GM19240 (cell line): ENCODE results near the gene TM9SF4.
"Not testable (repeated sequence)": the region's sequence is repeated elsewhere in the genome, so short reads cannot be mapped to it uniquely, and the experiment has no call there.

Source experiments
- DNase-seq: peaks from one replicate; pipeline ENCODE4 v3.0.0; 2011; ENCODE audit warnings: low spot score; ENCODE audit not compliant: insufficient read length

The TM9SF4 gene

DNA sequence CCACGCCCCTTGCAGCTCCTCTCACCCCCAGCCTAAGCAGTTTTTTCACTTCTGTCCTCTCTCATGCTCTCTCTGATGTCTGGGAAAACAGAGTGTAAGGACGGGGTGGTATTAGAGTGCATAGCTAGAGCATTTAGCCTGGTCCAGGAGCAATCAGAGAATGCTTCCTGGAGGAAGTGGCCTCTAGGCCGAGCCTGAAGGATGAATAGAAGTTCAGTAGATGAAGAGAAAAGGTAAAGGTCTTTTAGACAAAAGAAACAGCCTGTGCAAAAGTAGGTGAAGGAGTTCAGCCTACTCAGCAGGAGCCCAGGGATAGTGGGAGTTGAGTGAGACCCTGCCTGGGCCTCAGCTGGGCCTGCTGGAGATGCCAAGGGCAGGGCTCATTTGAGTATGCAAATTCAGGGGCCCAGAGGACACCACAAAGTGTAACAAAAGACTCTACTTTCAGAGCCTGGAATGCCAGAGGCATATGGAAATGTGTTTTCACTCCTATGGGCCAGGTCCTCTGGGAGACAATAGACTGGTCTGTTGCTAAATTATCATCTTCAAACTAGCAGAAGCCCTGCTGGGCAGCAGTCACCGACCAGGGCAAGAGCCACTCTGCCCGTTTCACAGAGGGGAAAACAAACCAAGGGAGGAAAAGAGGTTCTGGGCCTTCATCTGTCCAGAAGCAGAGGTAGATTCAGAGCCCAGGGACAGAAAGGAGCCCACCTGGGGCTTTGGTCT, 19.7 kb upstream of the TM9SF4 start:
- DNase-seq, result no peak

DNA sequence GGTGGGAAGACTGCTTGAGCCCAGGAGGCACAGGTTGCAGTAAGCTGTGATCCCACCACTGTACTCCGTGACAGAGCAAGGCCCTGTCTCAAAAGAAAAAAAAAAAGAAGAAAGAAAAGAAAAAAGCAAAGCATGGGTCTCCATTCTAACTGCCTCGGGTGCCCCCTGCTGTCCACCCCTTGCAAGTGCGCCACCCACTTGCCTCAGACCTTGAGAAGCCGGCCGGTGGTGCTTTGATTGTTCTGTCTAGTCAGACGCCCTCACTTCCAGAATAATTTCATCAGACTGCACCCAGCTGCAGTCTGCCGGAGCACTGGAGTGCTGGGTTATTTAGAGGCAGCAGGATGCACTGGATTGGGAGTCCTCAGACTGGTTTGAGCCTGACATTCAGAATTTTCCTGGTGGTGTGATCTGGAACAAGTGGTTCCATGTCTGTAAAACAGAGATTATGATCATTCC, 17.6 kb upstream of the TM9SF4 start:
- DNase-seq, result peak; percentile 71

GRCh38 chr20:32098786-32099185, 10.7 kb upstream of the TM9SF4 start:
- no peak for DNase-seq

GRCh38 chr20:32108814-32109391, 611 bp upstream of the TM9SF4 start:
- no peak for DNase-seq

GRCh38 chr20:32110173-32110704, 725 bp downstream of the TM9SF4 start:
- no peak for DNase-seq

GRCh38 chr20:32110727-32111126, 1.2 kb downstream of the TM9SF4 start:
- no peak for DNase-seq

DNA sequence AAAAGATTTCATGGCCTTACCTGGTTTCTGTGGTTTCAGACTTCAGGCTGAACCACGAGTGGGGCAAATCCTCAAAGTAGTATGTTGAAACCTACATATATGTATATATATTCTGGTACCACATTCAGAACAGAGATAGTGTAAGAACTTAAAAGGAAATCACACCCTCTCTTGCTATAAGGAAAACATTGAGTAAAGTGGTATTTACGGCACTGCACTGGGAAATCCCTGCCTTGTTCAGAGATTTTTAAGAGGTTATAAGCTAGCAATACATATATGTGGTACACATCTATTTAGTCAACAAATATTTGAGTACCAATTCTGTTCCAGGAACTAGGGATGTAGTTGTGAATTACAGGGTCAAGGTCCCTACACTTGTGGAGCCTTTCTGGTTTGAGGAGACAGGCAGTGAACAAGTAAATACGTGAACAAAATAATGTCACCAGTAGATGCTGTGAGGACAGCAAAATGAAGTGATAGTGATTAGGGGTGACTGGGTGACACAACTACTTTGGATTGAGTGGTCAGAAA, 1.7 kb downstream of the TM9SF4 start:
- DNase-seq, result no peak

DNA sequence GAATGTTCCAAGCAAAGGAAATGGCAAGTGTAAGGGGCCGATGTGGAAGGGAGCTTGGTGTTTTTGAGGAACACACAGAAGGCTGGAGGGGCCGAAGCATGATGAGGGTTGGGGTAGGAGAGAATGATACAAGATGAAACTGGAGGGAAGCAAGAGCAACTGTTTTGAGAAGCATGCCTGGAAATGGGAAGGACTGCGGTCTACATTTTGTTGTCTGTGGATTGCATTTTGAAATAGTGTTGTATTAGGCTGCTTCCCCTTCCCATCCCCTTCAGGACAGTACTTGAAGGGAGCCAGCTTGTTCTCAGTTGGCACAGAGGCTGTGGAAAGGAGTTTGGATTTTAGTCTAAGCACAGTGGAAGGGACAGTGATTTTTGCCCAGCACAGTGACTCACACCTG, 2.2 kb downstream of the TM9SF4 start:
- no peak for DNase-seq

DNA sequence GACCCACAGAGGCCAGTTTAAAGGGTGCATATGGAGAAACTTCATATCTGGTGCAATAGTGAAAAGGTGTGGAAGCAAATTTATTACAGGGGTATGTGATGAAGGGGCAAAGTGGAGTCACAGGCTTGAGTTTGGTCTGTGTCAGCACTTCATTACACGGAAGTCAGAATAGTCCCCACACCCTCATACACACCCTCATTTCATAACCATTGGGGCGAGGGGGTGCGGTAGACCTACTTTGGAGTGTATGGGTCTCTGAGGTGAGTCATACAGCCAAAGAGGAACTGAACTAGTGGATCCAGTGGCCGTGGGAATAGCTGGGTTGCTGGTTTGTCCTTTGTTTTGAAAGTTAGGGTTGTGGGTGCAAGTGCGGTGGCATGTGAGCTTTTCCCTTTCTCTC, 3.3 kb downstream of the TM9SF4 start:
- no peak for DNase-seq

DNA sequence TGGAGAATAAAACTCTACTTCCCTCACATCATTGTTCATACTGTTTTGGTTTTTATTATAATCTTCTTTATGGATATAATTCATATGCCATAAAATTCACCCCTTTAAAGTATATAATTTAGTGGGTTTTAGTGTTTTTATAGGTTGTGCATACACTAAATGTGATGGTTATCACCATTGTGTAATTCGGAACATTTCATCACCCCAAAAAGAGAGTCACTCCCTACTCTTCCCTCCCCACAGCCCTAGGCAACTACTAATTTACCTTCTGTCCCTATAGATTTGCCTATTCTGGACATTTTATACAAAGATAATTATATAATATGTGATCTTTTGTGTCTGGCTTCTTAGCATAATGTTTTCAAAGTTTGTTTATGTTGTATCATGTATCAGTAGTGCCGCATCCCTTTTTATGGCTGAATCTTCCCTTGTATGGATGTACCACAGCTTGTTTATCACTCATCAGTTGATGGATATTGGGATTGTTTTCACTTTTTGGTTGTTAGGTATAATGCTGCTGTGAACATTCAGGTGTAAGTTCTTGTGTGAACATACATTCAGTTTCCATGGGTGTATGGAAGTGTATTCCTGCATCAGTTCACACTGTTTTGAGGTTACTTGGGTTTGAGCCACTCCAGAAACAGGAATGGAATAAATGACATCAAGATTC, 4.2 kb downstream of the TM9SF4 start:
- DNase-seq, result no peak

- no peak for DNase-seq
Measured at GRCh38 chr20:32114305-32114960, 4.9 kb downstream of the TM9SF4 start.

DNA sequence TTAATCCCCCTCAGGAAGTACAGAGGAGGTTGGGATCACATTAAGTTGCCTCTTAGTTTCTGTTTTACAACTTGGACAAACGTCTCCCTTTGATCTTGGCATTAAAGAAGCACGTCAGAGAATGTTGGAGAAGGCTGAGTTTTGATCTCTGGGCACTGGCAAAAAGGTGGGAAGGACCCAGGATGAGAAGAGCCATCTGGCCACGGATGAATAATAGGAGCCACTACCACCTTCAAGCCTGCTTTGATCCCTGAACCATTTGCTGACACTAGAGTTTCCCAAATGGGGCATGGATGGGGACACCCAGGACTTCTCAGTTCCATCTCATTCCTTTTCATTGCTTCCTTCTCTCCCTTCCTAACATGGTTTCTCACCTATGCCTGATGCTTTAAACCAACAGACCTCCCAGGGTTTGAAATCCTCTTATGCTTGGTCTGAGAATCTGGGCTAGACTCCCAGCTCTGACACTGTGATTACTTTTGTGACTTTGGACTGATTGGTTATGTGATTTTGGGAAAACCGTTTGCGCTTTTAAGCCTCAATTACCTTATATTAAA, 5.8 kb downstream of the TM9SF4 start:
- no peak for DNase-seq

DNA sequence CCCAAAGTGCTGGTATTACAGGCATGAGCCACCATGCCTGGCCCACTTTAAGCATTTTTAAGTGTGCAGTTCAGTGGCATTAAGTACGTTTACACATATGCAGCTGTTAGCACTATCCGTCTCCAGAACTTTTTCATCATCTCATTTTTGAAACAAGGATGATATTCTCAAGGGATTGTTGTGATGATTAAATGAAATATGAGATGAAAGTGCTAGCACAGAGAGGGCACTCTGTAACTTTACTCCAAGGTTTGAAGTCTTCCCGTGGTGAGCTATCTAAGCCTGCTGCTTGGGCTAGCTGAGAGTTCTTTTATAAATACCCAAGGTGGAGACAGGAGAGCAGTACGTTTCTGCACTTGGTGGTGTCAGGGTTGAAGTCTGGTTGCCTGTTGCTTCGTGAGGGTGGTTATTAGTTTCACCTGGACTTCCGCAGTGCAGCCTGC, 6.6 kb downstream of the TM9SF4 start:
- DNase-seq, result no peak

DNA sequence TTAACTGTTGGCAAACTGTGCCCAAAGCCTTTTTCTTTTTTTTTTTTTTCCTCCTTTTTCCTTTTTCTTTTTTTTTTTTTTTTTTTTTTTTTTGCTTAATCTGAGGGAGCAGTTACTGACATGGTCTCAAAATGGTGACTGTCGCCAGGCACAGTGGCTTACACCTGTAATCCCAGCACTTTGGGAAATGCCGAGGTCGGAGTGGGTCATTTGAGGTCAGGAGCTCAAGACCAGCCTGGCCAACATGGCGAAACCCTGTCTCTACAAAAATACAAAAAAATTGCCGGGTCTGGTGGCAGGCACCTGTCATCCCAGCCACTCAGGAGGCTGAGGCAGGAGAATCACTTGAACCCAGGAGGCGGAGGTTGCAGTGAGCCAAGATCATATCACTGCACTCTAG, 7.3 kb downstream of the TM9SF4 start:
- DNase-seq, result not testable (repeated sequence)

DNA sequence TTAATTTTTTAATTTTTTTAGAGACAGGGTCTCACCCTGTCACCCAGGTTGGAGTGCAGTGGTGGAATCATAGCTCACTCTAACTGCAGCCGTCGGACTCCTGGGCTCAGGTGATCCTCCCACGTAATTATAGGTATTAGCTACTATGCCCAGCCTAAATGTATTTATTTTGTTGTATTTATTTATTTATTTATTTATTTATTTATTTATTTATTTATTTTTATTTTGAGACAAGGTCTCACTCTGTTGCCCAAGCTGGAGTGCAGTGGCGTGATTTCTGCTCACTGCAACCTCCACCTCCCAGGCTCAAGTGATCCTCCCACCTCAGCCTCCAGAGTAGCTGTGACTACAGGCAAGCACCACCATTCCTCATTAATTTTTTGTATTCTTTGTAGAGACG, 8.9 kb downstream of the TM9SF4 start:
- not testable (repeated sequence) for DNase-seq

- no peak for DNase-seq
Measured at GRCh38 chr20:32119734-32120133, 10.2 kb downstream of the TM9SF4 start.

DNA sequence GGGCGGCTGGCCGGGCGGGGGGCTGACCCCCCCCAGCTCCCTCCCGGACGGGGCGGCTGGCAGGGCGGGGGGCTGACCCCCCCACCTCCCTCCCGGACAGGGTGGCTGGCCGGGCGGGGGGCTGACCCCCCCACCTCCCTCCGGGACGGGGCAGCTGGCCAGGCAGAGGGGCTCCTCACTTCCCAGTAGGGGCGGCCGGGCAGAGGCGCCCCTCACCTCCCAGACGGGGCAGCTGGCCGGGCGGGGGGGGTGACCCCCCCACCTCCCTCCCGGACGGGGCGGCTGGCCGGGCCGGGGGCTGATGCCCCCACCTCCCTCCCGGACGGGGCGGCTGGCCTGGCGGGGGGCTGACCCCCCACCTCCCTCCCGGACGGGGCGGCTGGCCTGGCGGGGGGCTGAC, 12.4 kb downstream of the TM9SF4 start:
- not testable (repeated sequence) for DNase-seq

DNA sequence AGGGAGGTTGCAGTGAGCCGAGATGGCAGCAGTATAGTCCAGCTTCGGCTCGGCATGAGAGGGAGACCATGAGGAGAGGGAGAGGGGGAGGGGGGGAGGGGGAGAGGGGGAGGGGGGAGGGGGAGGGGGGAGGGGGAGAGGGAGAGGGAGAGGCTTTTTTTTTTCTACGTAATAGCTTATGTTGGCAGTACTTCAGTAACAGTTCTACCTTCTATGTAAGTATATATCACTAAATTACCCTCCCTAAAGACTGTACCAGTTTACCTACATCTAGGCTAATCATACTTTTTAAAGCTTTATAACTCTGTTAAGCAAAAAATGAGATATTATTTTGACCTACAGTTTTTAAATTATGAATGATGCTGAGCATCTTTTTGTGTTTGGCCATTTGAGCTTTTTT, 13.6 kb downstream of the TM9SF4 start:
- no peak for DNase-seq

GRCh38 chr20:32124916-32125454, 15.5 kb downstream of the TM9SF4 start:
- DNase-seq, result no peak

GRCh38 chr20:32125506-32125905, 16.0 kb downstream of the TM9SF4 start:
- no peak for DNase-seq

GRCh38 chr20:32126919-32127318, 17.4 kb downstream of the TM9SF4 start:
- no peak for DNase-seq
